SK-N-SH (cell line): ENCODE data around the gene MAG. TPM values are rescaled to one million over a fixed set of nuclear protein-coding genes. Genes with fewer than 3 reads are reported as not detected.
A peak's percentile ranks its signal among the peaks of the same experiment; 100 is the strongest.

Experiments
- CTCF ChIA-PET: fragments of 300-600, 350-600 bp; formaldehyde crosslinking; extraction: SDS; loops from one replicate; lab custom pipeline; 2021; lab: Yijun Ruan, JAX
- POLR2A ChIA-PET: fragments of 350-600 bp; sonication (Branson Sonifier 250); formaldehyde crosslinking; extraction: SDS; loops from one replicate; lab custom pipeline; 2020; ENCODE audit warnings: antibody characterized with exemption, inconsistent platforms; lab: Yijun Ruan, JAX
- DNase-seq: peaks from one replicate; pipeline ENCODE4 v3.0.0; 2012
- H2AFZ ChIP-seq: fragments of 200-600 bp; sonication (generic); 2 replicates; pipeline ENCODE4 v1.8.1; 2016; ENCODE audit warnings: antibody characterized with exemption, mild to moderate bottlenecking, low read depth
- H3F3A ChIP-seq: fragments of 200-600 bp; sonication (generic); replicated peaks from 2 replicates; pipeline ENCODE3; 2016; ENCODE audit warnings: antibody characterized with exemption, mild to moderate bottlenecking; ENCODE audit not compliant: insufficient read depth
- H3K27ac ChIP-seq, 2 experiments: fragments of 200-500 bp in 1 of 2; fragments of 200-600 bp in 1 of 2; sonication (Bioruptor generic) in 1 of 2; sonication (generic), shearing (Covaris generic) in 1 of 2; 2 replicates each; pipeline versions ENCODE4 v1.5.1 to v1.6.1; 2014 to 2016; ENCODE audit warnings: low read depth in 2 of 2, inconsistent platforms in 1 of 2, low read length in 1 of 2, mild to moderate bottlenecking in 1 of 2, mixed read lengths in 1 of 2
- H3K27me3 ChIP-seq: fragments of 200-600 bp; sonication (generic), shearing (Covaris generic); 2 replicates; pipeline ENCODE4 v1.6.1; 2016; ENCODE audit warnings: mixed run types; ENCODE audit not compliant: insufficient read depth
- H3K36me3 ChIP-seq, 2 experiments: fragments of 200-500 bp in 1 of 2; fragments of 200-600 bp in 1 of 2; sonication (Bioruptor generic) in 1 of 2; sonication (generic) in 1 of 2; replicated peaks in 1 of 2; 2 replicates each; pipeline versions ENCODE3 to v1.5.1; 2014 to 2016; ENCODE audit warnings: low read length in 1 of 2, mild to moderate bottlenecking in 1 of 2; ENCODE audit not compliant: insufficient read depth in 2 of 2, control insufficient read depth in 1 of 2
- H3K4me1 ChIP-seq, 2 experiments: fragments of 200-500 bp in 1 of 2; fragments of 200-600 bp in 1 of 2; sonication (Bioruptor generic) in 1 of 2; sonication (generic), shearing (Covaris generic) in 1 of 2; 2 replicates each; pipeline versions ENCODE4 v1.5.1 to v1.6.1; 2014 to 2016; ENCODE audit warnings: low read depth in 1 of 2, low read length in 1 of 2, mixed run types in 1 of 2; ENCODE audit not compliant: insufficient read depth in 2 of 2, control insufficient read depth in 1 of 2
- H3K4me2 ChIP-seq: fragments of 200-600 bp; sonication (generic), shearing (Covaris generic); 2 replicates; pipeline ENCODE4 v1.6.1; 2017; ENCODE audit warnings: mixed run types
- H3K4me3 ChIP-seq, 2 experiments: fragments of 200-500 bp in 1 of 2; fragments of 200-600 bp in 1 of 2; sonication (Bioruptor generic) in 1 of 2; sonication (generic), shearing (Covaris generic) in 1 of 2; 2 replicates each; pipeline versions ENCODE4 v1.5.1 to v1.8.1; 2014 to 2016; ENCODE audit warnings: low read depth in 2 of 2, inconsistent platforms in 1 of 2, low read length in 1 of 2, mild to moderate bottlenecking in 1 of 2, mixed read lengths in 1 of 2, moderate library complexity in 1 of 2
- H3K79me2 ChIP-seq: fragments of 200-600 bp; sonication (generic); 2 replicates; pipeline ENCODE4 v1.8.1; 2017; ENCODE audit warnings: mild to moderate bottlenecking; ENCODE audit not compliant: insufficient read depth
- H3K9ac ChIP-seq: fragments of 200-600 bp; sonication (generic); 2 replicates; pipeline ENCODE4 v1.6.1; 2017; ENCODE audit warnings: mixed run types
- H3K9me2 ChIP-seq: fragments of 200-600 bp; sonication (generic); 2 replicates; pipeline ENCODE4 v1.6.1; 2017; ENCODE audit warnings: mixed run types
- H3K9me3 ChIP-seq: fragments of 200-600 bp; sonication (generic); 2 replicates; pipeline ENCODE4 v1.6.1; 2017; ENCODE audit warnings: mixed run types, mild to moderate bottlenecking, moderate library complexity
- H4K20me1 ChIP-seq: fragments of 200-600 bp; sonication (generic); 2 replicates; pipeline ENCODE4 v1.6.1; 2017; ENCODE audit warnings: mild to moderate bottlenecking, mixed run types; ENCODE audit not compliant: insufficient read depth
- ELF1 ChIP-seq: IDR thresholded peaks from 2 replicates; pipeline ENCODE4 v1.4.0; 2012
- EP300 ChIP-seq, 2 experiments: IDR thresholded peaks; 2 replicates each; pipeline versions ENCODE4 v1.4.0 to v1.6.1; 2012; ENCODE audit warnings: borderline replicate concordance in 1 of 2, low read depth in 1 of 2, low read length in 1 of 2
- GABPA ChIP-seq: IDR thresholded peaks from 2 replicates; pipeline ENCODE4 v1.4.0; 2012; ENCODE audit warnings: low read depth, mild to moderate bottlenecking
- GATA2 ChIP-seq: sonication (generic); formaldehyde crosslinking; IDR thresholded peaks from 2 replicates; pipeline ENCODE4 v1.5.0; 2020; ENCODE audit warnings: mild to moderate bottlenecking, missing genetic modification reagents
- IRF3 ChIP-seq: fragments of 150-350 bp; IDR thresholded peaks from 2 replicates; pipeline ENCODE4 v1.6.1; 2016; ENCODE audit warnings: mild to moderate bottlenecking, low read depth, low read length
- JUND ChIP-seq: IDR thresholded peaks from 2 replicates; pipeline ENCODE4 v1.4.0; 2012
- MEF2A ChIP-seq: IDR thresholded peaks from 2 replicates; pipeline ENCODE4 v1.4.0; 2012; ENCODE audit warnings: low read depth, borderline replicate concordance
- MXI1 ChIP-seq: IDR thresholded peaks from 2 replicates; pipeline ENCODE4 v1.6.1; 2012; ENCODE audit warnings: mild to moderate bottlenecking, low read depth, low read length, improper control_type of control experiment
- NFIC ChIP-seq: IDR thresholded peaks from 2 replicates; pipeline ENCODE4 v1.4.0; 2012; ENCODE audit warnings: borderline replicate concordance
- RAD21 ChIP-seq: IDR thresholded peaks from 2 replicates; pipeline ENCODE4 v1.6.1; 2012; ENCODE audit warnings: mild to moderate bottlenecking, low read length
- RCOR1 ChIP-seq: fragments of 150-350 bp; IDR thresholded peaks from 2 replicates; pipeline ENCODE4 v1.6.1; 2017; ENCODE audit warnings: antibody characterized with exemption, low read length
- RXRA ChIP-seq: IDR thresholded peaks from 2 replicates; pipeline ENCODE4 v1.4.0; 2012; ENCODE audit warnings: low read depth, mild to moderate bottlenecking, borderline replicate concordance
- SIN3A ChIP-seq: IDR thresholded peaks from 2 replicates; pipeline ENCODE4 v1.6.1; 2012; ENCODE audit warnings: low read depth, mild to moderate bottlenecking, low read length, moderate library complexity, borderline replicate concordance
- TAF1 ChIP-seq: IDR thresholded peaks from 2 replicates; pipeline ENCODE4 v1.6.1; 2012; ENCODE audit warnings: low read depth, mild to moderate bottlenecking, low read length, moderate library complexity, borderline replicate concordance
- TEAD4 ChIP-seq: IDR thresholded peaks from 2 replicates; pipeline ENCODE4 v1.4.0; 2012; ENCODE audit warnings: mild to moderate bottlenecking, borderline replicate concordance; ENCODE audit not compliant: insufficient read depth
- USF2 ChIP-seq: fragments of 150-350 bp; IDR thresholded peaks from 2 replicates; pipeline ENCODE4 v1.6.1; 2017; ENCODE audit warnings: antibody characterized with exemption, low read length, low read depth, borderline replicate concordance
- WGBS: methylation state at CpG from one replicate; pipeline ENCODE4 v1.1.6; 2017; ENCODE audit warnings: low lambda C conversion rate; 5-methylcytosine and 5-hydroxymethylcytosine counted together
- polyA plus RNA-seq, 3 experiments: library from polyadenylated mRNA; depleted of rRNA; stranded (reverse); fragments of >200 nt; gene quantifications; 2 replicates each; pipeline ENCODE4 v1.2.3, GENCODE V29; 2012
- TF ChIP-seq, protein P1 (sequence below): fragments of 200-600 bp; sonication (generic); IDR thresholded peaks from 2 replicates; pipeline ENCODE4 v1.6.1; 2017; ENCODE audit warnings: antibody characterized with exemption, mild to moderate bottlenecking, moderate library complexity
- TF ChIP-seq, protein P2 (sequence below): IDR thresholded peaks from 2 replicates; pipeline ENCODE4 v1.4.0; 2012; ENCODE audit warnings: low read depth
- TF ChIP-seq, protein P3 (sequence below): IDR thresholded peaks from 2 replicates; pipeline ENCODE4; 2012
- TF ChIP-seq, protein P4 (sequence below): IDR thresholded peaks from 2 replicates; pipeline ENCODE4 v1.6.1; 2012; ENCODE audit warnings: mild to moderate bottlenecking, low read depth, low read length, moderate library complexity

Gene MAG
- polyA plus RNA-seq, 1 of the 3 experiments (the other 2 are of a cell fraction), result not detected

DNA sequence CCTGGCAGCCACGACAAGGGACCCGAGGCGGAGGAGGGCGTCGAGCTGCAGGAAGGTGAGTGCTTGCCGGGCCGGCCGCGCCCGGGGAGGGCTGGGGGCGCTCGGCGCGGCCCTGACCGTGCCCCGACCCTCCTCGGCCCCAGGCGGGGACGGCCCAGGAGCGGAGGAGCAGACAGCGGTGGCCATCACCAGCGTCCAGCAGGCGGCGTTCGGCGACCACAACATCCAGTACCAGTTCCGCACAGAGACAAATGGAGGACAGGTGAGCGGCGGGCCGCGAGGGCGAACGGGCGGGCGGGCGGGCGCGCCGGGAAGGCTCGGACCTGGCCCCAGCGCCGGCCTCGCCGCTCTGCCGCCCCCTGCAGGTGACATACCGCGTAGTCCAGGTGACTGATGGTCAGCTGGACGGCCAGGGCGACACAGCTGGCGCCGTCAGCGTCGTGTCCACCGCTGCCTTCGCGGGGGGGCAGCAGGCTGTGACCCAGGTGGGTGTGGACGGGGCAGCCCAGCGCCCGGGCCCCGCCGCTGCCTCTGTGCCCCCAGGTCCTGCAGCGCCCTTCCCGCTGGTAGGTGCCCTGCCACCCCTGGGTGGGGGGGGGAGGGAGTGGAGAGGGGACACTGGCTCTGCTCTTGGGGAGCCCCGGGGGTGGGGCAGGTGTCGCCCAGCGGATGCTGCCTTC is 22.4 kb upstream of the MAG start (continued):
- TF ChIP-seq, protein P1, sequence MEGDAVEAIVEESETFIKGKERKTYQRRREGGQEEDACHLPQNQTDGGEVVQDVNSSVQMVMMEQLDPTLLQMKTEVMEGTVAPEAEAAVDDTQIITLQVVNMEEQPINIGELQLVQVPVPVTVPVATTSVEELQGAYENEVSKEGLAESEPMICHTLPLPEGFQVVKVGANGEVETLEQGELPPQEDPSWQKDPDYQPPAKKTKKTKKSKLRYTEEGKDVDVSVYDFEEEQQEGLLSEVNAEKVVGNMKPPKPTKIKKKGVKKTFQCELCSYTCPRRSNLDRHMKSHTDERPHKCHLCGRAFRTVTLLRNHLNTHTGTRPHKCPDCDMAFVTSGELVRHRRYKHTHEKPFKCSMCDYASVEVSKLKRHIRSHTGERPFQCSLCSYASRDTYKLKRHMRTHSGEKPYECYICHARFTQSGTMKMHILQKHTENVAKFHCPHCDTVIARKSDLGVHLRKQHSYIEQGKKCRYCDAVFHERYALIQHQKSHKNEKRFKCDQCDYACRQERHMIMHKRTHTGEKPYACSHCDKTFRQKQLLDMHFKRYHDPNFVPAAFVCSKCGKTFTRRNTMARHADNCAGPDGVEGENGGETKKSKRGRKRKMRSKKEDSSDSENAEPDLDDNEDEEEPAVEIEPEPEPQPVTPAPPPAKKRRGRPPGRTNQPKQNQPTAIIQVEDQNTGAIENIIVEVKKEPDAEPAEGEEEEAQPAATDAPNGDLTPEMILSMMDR, result peak; percentile 45; the same call in 1 of the 2 replicates
- TF ChIP-seq USF2 (no peak), EP300 (IDR thresholded peaks at IDR 0.05; ENCODE audit: borderline replicate concordance in 1 of 2, low read depth in 1 of 2, low read length in 1 of 2) (no peak), RAD21 (peak; percentile 50), SIN3A (no peak)
- TF ChIP-seq, protein P2, sequence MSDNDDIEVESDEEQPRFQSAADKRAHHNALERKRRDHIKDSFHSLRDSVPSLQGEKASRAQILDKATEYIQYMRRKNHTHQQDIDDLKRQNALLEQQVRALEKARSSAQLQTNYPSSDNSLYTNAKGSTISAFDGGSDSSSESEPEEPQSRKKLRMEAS, result no peak

DNA sequence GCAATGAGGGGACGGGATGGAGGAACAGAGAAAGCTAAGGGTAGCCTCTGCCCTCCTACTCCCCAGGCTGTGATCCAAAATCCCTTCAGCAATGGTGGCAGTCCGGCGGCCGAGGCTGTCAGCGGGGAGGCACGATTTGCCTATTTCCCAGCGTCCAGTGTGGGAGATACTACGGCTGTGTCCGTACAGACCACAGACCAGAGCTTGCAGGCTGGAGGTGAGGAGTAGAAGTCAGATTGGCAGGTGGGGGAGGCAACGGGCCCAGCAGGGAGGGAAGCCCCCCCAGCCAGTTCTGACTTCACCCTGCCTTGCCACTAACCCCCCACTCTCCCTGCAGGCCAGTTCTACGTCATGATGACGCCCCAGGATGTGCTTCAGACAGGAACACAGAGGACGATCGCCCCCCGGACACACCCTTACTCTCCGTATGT is 21.6 kb upstream of the MAG start:
- CTCF ChIA-PET, result interaction anchor here (0.7 to 2.6 kb wide), 13 partner anchors 9 to 203 kb away, joined by 3 to 38 read pairs (median 3); partner anchors contain the start of genes FXYD3, HAMP and MAG
- WGBS, result 89% methylated on average over 11 of the region's 16 CpGs
- no peak overlapping the region for H3K9ac ChIP-seq

More for the DNA sequence above, 21.6 kb upstream of the MAG start:
- no peak for DNase-seq
- Histone ChIP-seq H3K4me3 (no peak overlapping the region), H4K20me1 (no peaks in the 10 kb centered on the region), H3K27ac (no peak overlapping the region), H2AFZ (no peak overlapping the region), H3F3A (peaks cover 4% of the 10 kb centered on the region), H3K9me2 (no peaks in the 10 kb centered on the region), H3K4me2 (peak overlapping the region; percentile 74), H3K36me3 (peaks cover 19 to 34% of the 10 kb centered on the region in 2 experiments), H3K4me1 (peaks cover 4 to 15% of the 10 kb centered on the region in 2 experiments; a peak in 1 of 4 replicates), H3K9me3 (no peaks in the 10 kb centered on the region), H3K27me3 (no peaks in the 10 kb centered on the region), H3K79me2 (peaks cover 22% of the 10 kb centered on the region)
- TF ChIP-seq TAF1 (no peak), EP300 (IDR thresholded peaks at IDR 0.05; ENCODE audit: borderline replicate concordance in 1 of 2, low read depth in 1 of 2, low read length in 1 of 2) (no peak), SIN3A (no peak), TEAD4 (no peak), IRF3 (no peak), GATA2 (CRISPR knock-in tag) (no peak), RXRA (no peak), GABPA (no peak), JUND (no peak), USF2 (no peak), MXI1 (no peak), MEF2A (no peak), ELF1 (no peak), NFIC (no peak), RCOR1 (no peak)
- TF ChIP-seq, protein P3, sequence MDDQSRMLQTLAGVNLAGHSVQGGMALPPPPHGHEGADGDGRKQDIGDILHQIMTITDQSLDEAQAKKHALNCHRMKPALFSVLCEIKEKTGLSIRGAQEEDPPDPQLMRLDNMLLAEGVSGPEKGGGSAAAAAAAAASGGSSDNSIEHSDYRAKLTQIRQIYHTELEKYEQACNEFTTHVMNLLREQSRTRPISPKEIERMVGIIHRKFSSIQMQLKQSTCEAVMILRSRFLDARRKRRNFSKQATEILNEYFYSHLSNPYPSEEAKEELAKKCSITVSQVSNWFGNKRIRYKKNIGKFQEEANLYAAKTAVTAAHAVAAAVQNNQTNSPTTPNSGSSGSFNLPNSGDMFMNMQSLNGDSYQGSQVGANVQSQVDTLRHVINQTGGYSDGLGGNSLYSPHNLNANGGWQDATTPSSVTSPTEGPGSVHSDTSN, result no peak
- TF ChIP-seq, protein P4, sequence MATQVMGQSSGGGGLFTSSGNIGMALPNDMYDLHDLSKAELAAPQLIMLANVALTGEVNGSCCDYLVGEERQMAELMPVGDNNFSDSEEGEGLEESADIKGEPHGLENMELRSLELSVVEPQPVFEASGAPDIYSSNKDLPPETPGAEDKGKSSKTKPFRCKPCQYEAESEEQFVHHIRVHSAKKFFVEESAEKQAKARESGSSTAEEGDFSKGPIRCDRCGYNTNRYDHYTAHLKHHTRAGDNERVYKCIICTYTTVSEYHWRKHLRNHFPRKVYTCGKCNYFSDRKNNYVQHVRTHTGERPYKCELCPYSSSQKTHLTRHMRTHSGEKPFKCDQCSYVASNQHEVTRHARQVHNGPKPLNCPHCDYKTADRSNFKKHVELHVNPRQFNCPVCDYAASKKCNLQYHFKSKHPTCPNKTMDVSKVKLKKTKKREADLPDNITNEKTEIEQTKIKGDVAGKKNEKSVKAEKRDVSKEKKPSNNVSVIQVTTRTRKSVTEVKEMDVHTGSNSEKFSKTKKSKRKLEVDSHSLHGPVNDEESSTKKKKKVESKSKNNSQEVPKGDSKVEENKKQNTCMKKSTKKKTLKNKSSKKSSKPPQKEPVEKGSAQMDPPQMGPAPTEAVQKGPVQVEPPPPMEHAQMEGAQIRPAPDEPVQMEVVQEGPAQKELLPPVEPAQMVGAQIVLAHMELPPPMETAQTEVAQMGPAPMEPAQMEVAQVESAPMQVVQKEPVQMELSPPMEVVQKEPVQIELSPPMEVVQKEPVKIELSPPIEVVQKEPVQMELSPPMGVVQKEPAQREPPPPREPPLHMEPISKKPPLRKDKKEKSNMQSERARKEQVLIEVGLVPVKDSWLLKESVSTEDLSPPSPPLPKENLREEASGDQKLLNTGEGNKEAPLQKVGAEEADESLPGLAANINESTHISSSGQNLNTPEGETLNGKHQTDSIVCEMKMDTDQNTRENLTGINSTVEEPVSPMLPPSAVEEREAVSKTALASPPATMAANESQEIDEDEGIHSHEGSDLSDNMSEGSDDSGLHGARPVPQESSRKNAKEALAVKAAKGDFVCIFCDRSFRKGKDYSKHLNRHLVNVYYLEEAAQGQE, result no peak
- POLR2A ChIA-PET, result no interaction called here
